Measurements from ENCODE around the gene ATXN1. TPM values are rescaled to one million over a fixed set of nuclear protein-coding genes. Genes with fewer than 3 reads are reported as not detected.

The ATXN1 gene
- total RNA-seq, 1 experiment from 2014 or later = 27.0 TPM

DNA sequence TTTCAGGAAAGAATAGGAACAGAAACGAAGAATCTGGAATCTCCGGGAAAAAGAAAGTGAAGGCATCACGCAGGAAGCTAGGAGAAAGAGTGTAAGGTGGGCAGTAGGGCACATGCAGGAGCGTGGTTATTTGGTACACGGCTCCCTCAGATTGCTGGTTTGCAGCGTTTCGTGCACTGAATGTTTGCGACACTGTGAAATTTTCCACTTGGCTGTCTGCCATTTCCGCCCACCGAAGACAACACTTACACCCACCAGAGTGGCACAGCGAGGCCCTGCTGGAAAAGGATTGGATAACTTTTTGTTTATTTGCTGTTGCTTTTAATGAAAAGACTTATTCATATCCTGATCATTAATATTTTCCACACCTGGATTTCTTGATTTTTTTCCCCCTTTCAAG, 274.6 kb downstream of the ATXN1 start:
- H3K27me3 ChIP-seq (ENCODE audit: low read length) = no peaks in the 10 kb centered on the region
- CTCF ChIA-PET = no interaction called here
- H3K9ac ChIP-seq (ENCODE audit: low read length) = no peak overlapping the region
- no peaks in the 10 kb centered on the region; the same call in 1 of the 2 replicates for H3K9me3 ChIP-seq (ENCODE audit: low read length)
- no peak overlapping the region for H3K4me3 ChIP-seq (ENCODE audit: low read length)
- no peak overlapping the region for H3K4me2 ChIP-seq (ENCODE audit: low read length)
- ATAC-seq (no peak), DNase-seq (no peak)
- no TSS peak for BruUV-seq (replicated peaks)
- TF ChIP-seq EZH2 (IDR thresholded peaks at IDR 0.05; ENCODE audit: low read length, unreplicated experiment) (no peak), EZH2phosphoT487 (IDR thresholded peaks at IDR 0.05; ENCODE audit: borderline replicate concordance, low read length) (no peak)
- TF ChIP-seq, protein P1, sequence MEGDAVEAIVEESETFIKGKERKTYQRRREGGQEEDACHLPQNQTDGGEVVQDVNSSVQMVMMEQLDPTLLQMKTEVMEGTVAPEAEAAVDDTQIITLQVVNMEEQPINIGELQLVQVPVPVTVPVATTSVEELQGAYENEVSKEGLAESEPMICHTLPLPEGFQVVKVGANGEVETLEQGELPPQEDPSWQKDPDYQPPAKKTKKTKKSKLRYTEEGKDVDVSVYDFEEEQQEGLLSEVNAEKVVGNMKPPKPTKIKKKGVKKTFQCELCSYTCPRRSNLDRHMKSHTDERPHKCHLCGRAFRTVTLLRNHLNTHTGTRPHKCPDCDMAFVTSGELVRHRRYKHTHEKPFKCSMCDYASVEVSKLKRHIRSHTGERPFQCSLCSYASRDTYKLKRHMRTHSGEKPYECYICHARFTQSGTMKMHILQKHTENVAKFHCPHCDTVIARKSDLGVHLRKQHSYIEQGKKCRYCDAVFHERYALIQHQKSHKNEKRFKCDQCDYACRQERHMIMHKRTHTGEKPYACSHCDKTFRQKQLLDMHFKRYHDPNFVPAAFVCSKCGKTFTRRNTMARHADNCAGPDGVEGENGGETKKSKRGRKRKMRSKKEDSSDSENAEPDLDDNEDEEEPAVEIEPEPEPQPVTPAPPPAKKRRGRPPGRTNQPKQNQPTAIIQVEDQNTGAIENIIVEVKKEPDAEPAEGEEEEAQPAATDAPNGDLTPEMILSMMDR (conservative IDR thresholded peaks at IDR 0.05; ENCODE audit: low read depth, low read length) = no peak
- H3K36me3 ChIP-seq (ENCODE audit: low read depth, low read length) = peaks cover 4% of the 10 kb centered on the region; the same call in 1 of the 2 replicates
- H3K79me2 ChIP-seq (ENCODE audit: low read length) = no peaks in the 10 kb centered on the region
- no peaks in the 10 kb centered on the region for H3K4me1 ChIP-seq (ENCODE audit: insufficient read depth, low read length)
- H3K9me2 ChIP-seq (replicated peaks; ENCODE audit: low read length) = no peaks in the 10 kb centered on the region
- POLR2A ChIA-PET (ENCODE audit: unreplicated experiment) = no interaction called here
- no peak overlapping the region for H3K27ac ChIP-seq (ENCODE audit: low read length)
- no peak overlapping the region for H2AFZ ChIP-seq (ENCODE audit: low read length)
- no peaks in the 10 kb centered on the region for H4K20me1 ChIP-seq (ENCODE audit: low read length)
- intact Hi-C loops (cut with micrococcal nuclease) = no loop called here
- H3F3A ChIP-seq (ENCODE audit: low read length, unreplicated experiment) = no peaks in the 10 kb centered on the region

DNA sequence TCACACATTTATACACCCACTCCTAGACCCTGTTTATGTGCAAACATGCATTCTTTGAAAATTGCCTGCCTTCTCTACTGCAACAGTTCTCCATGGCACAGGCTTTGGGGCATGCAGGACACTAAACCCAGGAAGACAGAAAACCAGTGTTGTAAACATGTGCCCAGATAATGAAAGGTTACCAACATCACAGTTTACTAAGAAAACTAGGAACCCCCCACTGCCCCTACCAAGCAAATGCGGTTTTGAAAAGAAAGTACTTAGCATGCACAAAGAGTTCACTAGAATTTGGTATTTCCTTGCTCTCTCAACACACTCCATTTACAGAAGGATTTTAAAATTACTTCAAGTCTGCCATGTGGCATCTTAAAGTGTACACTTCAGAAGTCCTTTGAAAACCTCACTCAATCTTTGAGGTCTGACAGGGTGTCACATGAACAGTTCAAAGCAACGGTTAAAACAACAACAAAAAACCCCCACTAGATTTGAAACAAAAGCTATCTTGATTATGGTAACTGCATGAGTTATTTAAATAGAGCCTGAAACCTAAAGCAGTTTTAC, 277.9 kb downstream of the ATXN1 start:
- Histone ChIP-seq H3K4me3 (ENCODE audit: low read length) (no peak overlapping the region), H3K9me3 (ENCODE audit: low read length) (no peaks in the 10 kb centered on the region; the same call in 1 of the 2 replicates), H3K36me3 (ENCODE audit: low read depth, low read length) (peaks cover 4% of the 10 kb centered on the region; the same call in 1 of the 2 replicates), H3K9me2 (replicated peaks; ENCODE audit: low read length) (no peaks in the 10 kb centered on the region), H4K20me1 (ENCODE audit: low read length) (no peaks in the 10 kb centered on the region), H3K79me2 (ENCODE audit: low read length) (no peaks in the 10 kb centered on the region), H3K27ac (ENCODE audit: low read length) (no peak overlapping the region), H3K4me2 (ENCODE audit: low read length) (no peak overlapping the region), H3K4me1 (ENCODE audit: insufficient read depth, low read length) (no peaks in the 10 kb centered on the region), H3K9ac (ENCODE audit: low read length) (no peak overlapping the region), H2AFZ (ENCODE audit: low read length) (no peak overlapping the region), H3K27me3 (ENCODE audit: low read length) (no peaks in the 10 kb centered on the region), H3F3A (ENCODE audit: low read length, unreplicated experiment) (no peaks in the 10 kb centered on the region)
- ChIA-PET CTCF (no interaction called here), POLR2A (ENCODE audit: unreplicated experiment) (no interaction called here)
- intact Hi-C loops (cut with micrococcal nuclease) = no loop called here
- DNase-seq (no peak), ATAC-seq (no peak)
- no TSS peak for BruUV-seq (replicated peaks)
- TF ChIP-seq, protein P1 (conservative IDR thresholded peaks at IDR 0.05; ENCODE audit: low read depth, low read length) = no peak
- TF ChIP-seq EZH2phosphoT487 (IDR thresholded peaks at IDR 0.05; ENCODE audit: borderline replicate concordance, low read length) (no peak), EZH2 (IDR thresholded peaks at IDR 0.05; ENCODE audit: low read length, unreplicated experiment) (no peak)

DNA sequence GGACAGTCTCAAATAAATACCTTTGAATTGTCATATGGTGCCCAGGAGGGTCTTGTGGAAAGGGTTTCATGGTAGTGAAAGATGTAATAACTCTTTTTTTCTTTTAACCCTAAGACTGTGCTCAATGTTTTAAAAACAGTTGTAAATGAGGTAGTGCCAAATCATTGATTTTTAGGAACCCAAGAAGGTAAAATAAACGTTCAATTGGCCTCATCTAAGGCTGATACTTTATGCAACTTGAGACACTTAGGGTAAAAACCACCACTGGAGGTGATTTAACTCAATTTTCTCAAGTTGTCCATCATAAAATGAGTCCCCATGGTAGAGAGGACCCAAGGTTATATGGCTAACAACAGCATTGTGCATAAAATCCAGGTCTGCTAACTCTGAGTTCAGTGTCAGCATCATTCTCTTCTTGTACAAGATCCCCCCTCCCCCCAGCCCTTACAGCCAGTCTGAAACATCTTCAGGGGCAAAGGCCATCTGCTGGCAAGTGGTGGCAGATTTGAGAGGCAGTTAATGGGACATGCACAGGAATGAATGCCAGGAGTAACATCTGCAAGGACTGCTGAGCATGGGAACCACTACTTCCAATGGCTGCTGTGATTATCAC, 278.5 kb downstream of the ATXN1 start:
- H3K4me2 ChIP-seq (ENCODE audit: low read length) = no peak overlapping the region
- TSS peak; percentile 7 for BruUV-seq (replicated peaks)
- TF ChIP-seq, protein P1 (conservative IDR thresholded peaks at IDR 0.05; ENCODE audit: low read depth, low read length) = no peak
- TF ChIP-seq EZH2 (IDR thresholded peaks at IDR 0.05; ENCODE audit: low read length, unreplicated experiment) (no peak), EZH2phosphoT487 (IDR thresholded peaks at IDR 0.05; ENCODE audit: borderline replicate concordance, low read length) (no peak)
- ChIA-PET CTCF (no interaction called here), POLR2A (ENCODE audit: unreplicated experiment) (no interaction called here)
- peaks cover 4% of the 10 kb centered on the region; the same call in 1 of the 2 replicates for H3K36me3 ChIP-seq (ENCODE audit: low read depth, low read length)
- intact Hi-C loops (cut with micrococcal nuclease) = no loop called here
- H3K27ac ChIP-seq (ENCODE audit: low read length) = no peak overlapping the region
- DNase-seq (no peak), ATAC-seq (no peak)
- no peaks in the 10 kb centered on the region for H3K9me2 ChIP-seq (replicated peaks; ENCODE audit: low read length)
- no peaks in the 10 kb centered on the region for H3K27me3 ChIP-seq (ENCODE audit: low read length)
- no peaks in the 10 kb centered on the region for H3K79me2 ChIP-seq (ENCODE audit: low read length)
- H3F3A ChIP-seq (ENCODE audit: low read length, unreplicated experiment) = no peaks in the 10 kb centered on the region
- no peaks in the 10 kb centered on the region for H3K4me1 ChIP-seq (ENCODE audit: insufficient read depth, low read length)
- H3K9ac ChIP-seq (ENCODE audit: low read length) = no peak overlapping the region
- H3K4me3 ChIP-seq (ENCODE audit: low read length) = no peak overlapping the region
- no peaks in the 10 kb centered on the region for H4K20me1 ChIP-seq (ENCODE audit: low read length)
- no peaks in the 10 kb centered on the region; the same call in 1 of the 2 replicates for H3K9me3 ChIP-seq (ENCODE audit: low read length)
- H2AFZ ChIP-seq (ENCODE audit: low read length) = no peak overlapping the region

All from PC-3 (cell line).